Ishikawa (cell line): ENCODE measurements around the gene TBX10.

Experiments
- EP300 ChIP-seq: IDR thresholded peaks from 2 replicates; pipeline ENCODE4 v1.6.1; 2012; ENCODE audit warnings: borderline replicate concordance
- NFIC ChIP-seq: IDR thresholded peaks from 2 replicates; pipeline ENCODE4 v1.6.1; 2012
- RAD21 ChIP-seq: IDR thresholded peaks from 2 replicates; pipeline ENCODE4 v1.6.1; 2012; ENCODE audit warnings: low read depth

- TF ChIP-seq EP300 (no peak), NFIC (no peak), RAD21 (no peak)
Observed at GRCh38 chr11:67673358-67673757, 33.8 kb upstream of the TBX10 start.
